NT2/D1 (cell line): Measurements from ENCODE around the gene STARD9.

Experiments
- DNase-seq: peaks from one replicate; pipeline ENCODE4 v3.0.0-alpha.2; 2011; ENCODE audit warnings: low read depth, low spot score
- H3K27me3 ChIP-seq: 2 replicates; pipeline ENCODE4 v1.6.0; 2011; ENCODE audit warnings: mild to moderate bottlenecking; ENCODE audit not compliant: insufficient read length, insufficient read depth
- H3K36me3 ChIP-seq: 2 replicates; pipeline ENCODE4 v1.6.1; 2011; ENCODE audit warnings: mild to moderate bottlenecking, low read length, mixed read lengths; ENCODE audit not compliant: insufficient read depth, insufficient read length
- H3K4me1 ChIP-seq: 2 replicates; pipeline ENCODE4 v1.5.1; 2011; ENCODE audit not compliant: insufficient read depth, insufficient read length
- H3K4me3 ChIP-seq: 2 replicates; pipeline ENCODE4 v1.5.1; 2011; ENCODE audit warnings: low read depth; ENCODE audit not compliant: insufficient read length
- H3K9ac ChIP-seq: 2 replicates; pipeline ENCODE4 v1.6.0; 2011; ENCODE audit warnings: low read depth; ENCODE audit not compliant: insufficient read length
- H3K9me3 ChIP-seq: 2 replicates; pipeline ENCODE4 v1.5.1; 2011; ENCODE audit warnings: mild to moderate bottlenecking, low read length; ENCODE audit not compliant: insufficient read depth
- SUZ12 ChIP-seq: IDR thresholded peaks from 2 replicates; pipeline ENCODE4 v1.6.1; 2011; ENCODE audit not compliant: insufficient read length, insufficient read depth; ENCODE audit errors: extremely low read depth
- YY1 ChIP-seq: IDR thresholded peaks from 2 replicates; pipeline ENCODE4 v1.6.1; 2011; ENCODE audit not compliant: insufficient read length, insufficient read depth
- ZNF274 ChIP-seq: IDR thresholded peaks from 2 replicates; pipeline ENCODE4 v1.6.1; 2011; ENCODE audit warnings: mild to moderate bottlenecking, low read depth, low read length

STARD9 gene

DNA sequence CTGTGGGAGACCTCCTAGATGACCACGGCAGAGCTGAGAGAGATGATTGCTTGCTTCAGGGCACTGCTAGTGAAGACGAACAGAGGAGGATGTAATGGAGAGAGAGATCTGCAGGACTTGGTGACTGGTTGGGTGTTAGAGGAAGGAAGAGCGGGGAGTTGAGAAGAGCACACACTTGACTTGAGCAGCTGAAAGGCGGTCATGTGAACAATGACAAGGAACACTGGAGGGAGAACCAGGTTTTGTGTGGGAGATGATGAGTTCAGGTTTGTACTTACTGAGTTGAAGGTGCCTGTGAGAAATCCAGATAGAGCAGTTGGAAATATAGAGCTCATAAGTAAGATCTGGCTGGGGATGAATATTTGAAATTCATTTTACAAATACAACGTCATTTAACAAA lies 121.2 kb downstream of the STARD9 start:
- H3K9ac ChIP-seq: no peak overlapping the region

DNA sequence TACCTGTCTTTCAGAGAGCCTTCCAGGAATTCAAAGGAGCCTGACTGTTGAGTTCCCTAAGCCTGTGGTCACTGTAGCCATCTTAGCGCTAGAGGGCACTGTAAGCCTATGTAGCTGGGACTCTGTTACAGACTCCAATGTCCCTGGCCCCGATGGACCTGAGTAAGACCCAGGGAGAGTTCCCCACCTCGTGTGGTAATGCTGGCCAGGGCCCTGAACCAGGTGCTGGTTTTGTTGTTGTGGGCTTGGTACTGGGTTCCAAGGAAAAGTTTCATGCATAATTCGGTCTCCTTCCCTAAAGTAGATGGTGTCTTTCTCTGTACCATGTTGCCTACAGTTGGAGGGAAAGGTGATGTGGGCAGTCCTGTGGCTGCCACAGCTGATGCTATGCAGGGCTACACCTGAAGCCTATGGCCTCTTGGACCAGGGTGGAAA lies 129.1 kb downstream of the STARD9 start:
- peak; percentile 36 for DNase-seq
- TF ChIP-seq ZNF274: no peak
- no peaks in the 10 kb centered on the region for H3K4me1 ChIP-seq
- H3K36me3 ChIP-seq: no peaks in the 10 kb centered on the region
- no peaks in the 10 kb centered on the region for H3K27me3 ChIP-seq
- no peak overlapping the region for H3K9ac ChIP-seq
- H3K4me3 ChIP-seq: no peak overlapping the region
- no peaks in the 10 kb centered on the region for H3K9me3 ChIP-seq

More for the DNA sequence above, 121.2 kb downstream of the STARD9 start:
- Histone ChIP-seq H3K4me1 (no peaks in the 10 kb centered on the region), H3K4me3 (no peak overlapping the region), H3K9me3 (no peaks in the 10 kb centered on the region), H3K36me3 (peaks cover 33% of the 10 kb centered on the region), H3K27me3 (no peaks in the 10 kb centered on the region)
- DNase-seq: no peak
- TF ChIP-seq ZNF274: no peak
- TF ChIP-seq SUZ12: no peak
- no peak for TF ChIP-seq YY1

DNA sequence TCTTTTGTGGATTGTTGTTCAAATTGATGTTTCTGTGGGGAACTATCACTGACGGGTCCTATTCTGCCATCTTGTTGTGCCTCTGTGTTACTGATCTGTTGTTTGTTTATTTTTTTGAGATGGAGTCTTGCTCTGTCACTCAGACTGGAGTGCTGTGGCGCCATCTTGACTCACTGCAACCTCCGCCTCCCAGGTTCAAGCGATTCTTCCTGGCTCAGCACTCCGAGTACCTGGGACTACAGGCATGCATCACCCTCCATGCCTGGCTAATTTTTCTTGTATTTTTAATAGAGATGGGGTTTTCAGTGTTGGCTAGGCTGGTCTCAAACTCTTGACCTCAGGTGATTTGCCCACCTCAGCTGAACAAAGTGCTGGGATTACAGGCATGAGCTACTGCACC lies 129.9 kb downstream of the STARD9 start:
- no peak for DNase-seq
- no peak overlapping the region for H3K4me3 ChIP-seq
- no peaks in the 10 kb centered on the region for H3K27me3 ChIP-seq
- no peak for TF ChIP-seq ZNF274
- no peak for TF ChIP-seq SUZ12
- TF ChIP-seq YY1: no peak
- H3K9ac ChIP-seq: no peak overlapping the region
- no peaks in the 10 kb centered on the region for H3K4me1 ChIP-seq
- H3K9me3 ChIP-seq: no peaks in the 10 kb centered on the region
- H3K36me3 ChIP-seq: no peaks in the 10 kb centered on the region

- no peaks in the 10 kb centered on the region for H3K9me3 ChIP-seq
- TF ChIP-seq YY1 (no peak), SUZ12 (no peak), ZNF274 (no peak)
- no peaks in the 10 kb centered on the region for H3K36me3 ChIP-seq
- DNase-seq: no peak
- no peaks in the 10 kb centered on the region for H3K4me1 ChIP-seq
- H3K27me3 ChIP-seq: no peaks in the 10 kb centered on the region
- no peak overlapping the region for H3K4me3 ChIP-seq
- no peak overlapping the region for H3K9ac ChIP-seq
These were observed 131.7 kb downstream of the STARD9 start for GRCh38 chr15:42707068-42707467.

DNA sequence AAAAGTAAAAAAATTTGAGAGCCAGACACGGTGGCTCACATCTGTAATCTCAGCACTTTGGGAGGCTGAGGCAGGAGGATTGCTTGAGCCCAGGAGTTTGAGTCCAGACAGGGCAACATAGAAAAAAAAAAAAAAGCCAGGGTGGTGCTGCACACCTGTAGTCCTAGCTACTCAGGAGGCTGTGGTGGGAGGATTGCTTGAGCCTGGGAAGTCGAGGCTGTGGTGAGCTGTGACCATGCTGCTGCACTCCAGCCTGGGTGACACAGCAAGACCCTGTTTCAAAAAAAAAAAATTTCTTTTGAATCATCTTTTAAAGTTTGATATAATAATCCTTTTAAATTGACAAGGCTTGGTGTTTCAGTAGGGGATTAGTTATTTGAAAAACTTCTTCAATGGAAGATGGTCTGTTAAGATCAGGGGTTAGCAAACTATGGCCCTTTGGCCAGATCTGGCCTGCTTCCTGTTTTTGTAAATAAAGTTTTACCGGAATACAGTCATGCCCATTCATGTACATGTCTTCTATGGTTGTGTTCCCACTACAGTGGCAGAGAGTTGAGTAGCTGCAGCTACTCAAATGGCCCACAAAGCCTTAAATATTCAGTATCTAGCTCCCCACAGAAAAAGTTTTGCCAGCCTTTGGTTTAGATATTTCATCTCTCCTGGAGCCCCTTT lies 132.6 kb downstream of the STARD9 start:
- no peak overlapping the region for H3K9ac ChIP-seq
- H3K36me3 ChIP-seq: no peaks in the 10 kb centered on the region
- TF ChIP-seq YY1: no peak
- TF ChIP-seq ZNF274: no peak
- no peak for TF ChIP-seq SUZ12
- H3K27me3 ChIP-seq: no peaks in the 10 kb centered on the region
- no peak for DNase-seq
- no peaks in the 10 kb centered on the region for H3K4me1 ChIP-seq
- no peak overlapping the region for H3K4me3 ChIP-seq
- no peaks in the 10 kb centered on the region for H3K9me3 ChIP-seq

GRCh38 chr15:42710662-42711061 lies 135.3 kb downstream of the STARD9 start:
- TF ChIP-seq YY1 (no peak), ZNF274 (no peak)
- no peak overlapping the region for H3K9ac ChIP-seq
- H3K4me1 ChIP-seq: no peaks in the 10 kb centered on the region
- no peak overlapping the region for H3K4me3 ChIP-seq
- H3K36me3 ChIP-seq: no peaks in the 10 kb centered on the region
- H3K27me3 ChIP-seq: no peaks in the 10 kb centered on the region
- DNase-seq: no peak
- no peaks in the 10 kb centered on the region for H3K9me3 ChIP-seq

DNA sequence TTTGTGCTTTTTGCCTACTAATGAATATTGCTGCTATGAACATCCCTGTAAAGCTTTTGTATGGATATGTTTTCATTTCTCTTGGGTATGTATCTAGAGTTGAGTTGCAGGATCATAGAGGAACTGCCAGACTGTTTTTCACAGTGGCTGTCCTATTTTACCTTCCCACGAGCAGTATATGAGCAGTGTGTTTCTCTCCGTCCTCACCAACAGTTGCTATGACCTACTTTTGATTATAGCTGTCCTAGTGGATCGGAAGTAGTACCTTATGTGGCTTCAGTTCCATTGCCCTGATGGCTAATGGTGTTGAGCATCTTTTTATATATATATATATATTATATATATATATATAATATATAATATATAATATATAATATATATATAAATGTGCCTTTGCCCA lies 136.3 kb downstream of the STARD9 start:
- no peak for DNase-seq
- no peaks in the 10 kb centered on the region for H3K36me3 ChIP-seq
- no peaks in the 10 kb centered on the region for H3K27me3 ChIP-seq
- H3K4me1 ChIP-seq: no peaks in the 10 kb centered on the region
- no peaks in the 10 kb centered on the region for H3K9me3 ChIP-seq
- no peak overlapping the region for H3K4me3 ChIP-seq
- H3K9ac ChIP-seq: no peak overlapping the region
- TF ChIP-seq ZNF274 (no peak), SUZ12 (no peak), YY1 (no peak)

GRCh38 chr15:42712584-42712983 lies 137.2 kb downstream of the STARD9 start:
- Histone ChIP-seq H3K27me3 (no peaks in the 10 kb centered on the region), H3K9me3 (no peaks in the 10 kb centered on the region), H3K4me3 (no peak overlapping the region), H3K4me1 (no peaks in the 10 kb centered on the region), H3K36me3 (no peaks in the 10 kb centered on the region), H3K9ac (no peak overlapping the region)
- DNase-seq: no peak
- no peak for TF ChIP-seq ZNF274
- no peak for TF ChIP-seq YY1
- no peak for TF ChIP-seq SUZ12
